A549 (cell line): ENCODE results near the gene ESRRB. TPM values are rescaled to one million over a fixed set of nuclear protein-coding genes. Genes with fewer than 3 reads are reported as not detected.

Experiments used
- ATAC-seq, 2 experiments: fragments of 200-7000 bp in 1 of 2; fragments of >200 bp in 1 of 2; cut with Nextera tagmentation in 1 of 2; cut with Tn5 transposase in 1 of 2; 3 replicates each; pipeline versions ENCODE4 v1.8.0 to v1.9.1; 2018 to 2020; ENCODE audit warnings: mild to moderate bottlenecking in 1 of 2, moderate library complexity in 1 of 2
- CTCF ChIA-PET: fragments of 300-600 bp; sonication (Branson Sonifier 250); formaldehyde crosslinking; extraction: SDS; loops from one replicate; lab custom pipeline; 2021; ENCODE audit warnings: antibody characterized with exemption, inconsistent platforms; lab: Yijun Ruan, JAX
- POLR2A ChIA-PET: fragments of 350-600 bp; formaldehyde crosslinking; extraction: SDS; loops from one replicate; lab custom pipeline; 2021; ENCODE audit warnings: antibody characterized with exemption, inconsistent platforms; lab: Yijun Ruan, JAX
- DNase-seq, 2 experiments: peaks; one replicate each; pipeline versions ENCODE4 v3.0.0 to v3.0.0-alpha.2; 2011 to 2016; ENCODE audit warnings: low read depth in 1 of 2, low spot score in 1 of 2
- FAIRE-seq: peaks from 2 replicates; lab custom pipeline; 2011; peaks lifted over from hg19 to GRCh38; lab: Jason Lieb, UNC
- H3K27ac ChIP-seq, 2 experiments: fragments of >200 bp; sonication (Bioruptor Twin); formaldehyde crosslinking; 3 replicates each; pipeline ENCODE4 v1.5.1; 2016 to 2017
- H3K4me1 ChIP-seq: fragments of >200 bp; sonication (Bioruptor Twin); formaldehyde crosslinking; 3 replicates; pipeline ENCODE4 v1.6.1; 2016
- H3K4me2 ChIP-seq: fragments of >200 bp; sonication (Bioruptor Twin); formaldehyde crosslinking; 3 replicates; pipeline ENCODE4 v1.6.1; 2016
- H3K4me3 ChIP-seq: fragments of >200 bp; sonication (Bioruptor Twin); formaldehyde crosslinking; 3 replicates; pipeline ENCODE4 v1.5.1; 2016
- H3K9me3 ChIP-seq: fragments of >200 bp; sonication (Bioruptor Twin); formaldehyde crosslinking; 3 replicates; pipeline ENCODE4 v1.6.1; 2016
- CBX2 ChIP-seq: fragments of 200-600 bp; sonication (generic); IDR thresholded peaks from 2 replicates; pipeline ENCODE4 v1.6.1; 2016; ENCODE audit warnings: low read depth, mild to moderate bottlenecking, borderline replicate concordance
- CHD4 ChIP-seq: fragments of 200-600 bp; sonication (generic); IDR thresholded peaks from 2 replicates; pipeline ENCODE4 v1.6.1; 2016; ENCODE audit warnings: antibody characterized with exemption, mild to moderate bottlenecking, borderline replicate concordance
- CTCF ChIP-seq: fragments of >200 bp; sonication (Bioruptor Twin); formaldehyde crosslinking; IDR thresholded peaks from 3 replicates; pipeline ENCODE4 v1.5.1; 2016
- EP300 ChIP-seq, 2 experiments: fragments of >200 bp; sonication (Bioruptor Twin); formaldehyde crosslinking; IDR thresholded peaks; 2 replicates in 1 of 2; 3 replicates in 1 of 2; pipeline ENCODE4 v1.6.1; 2016 to 2017
- GATA3 ChIP-seq: IDR thresholded peaks from 2 replicates; pipeline ENCODE4 v1.6.1; 2012; ENCODE audit warnings: borderline replicate concordance
- HOXA7 ChIP-seq: fragments of 250-450 bp; sonication (Bioruptor Pico); IDR thresholded peaks from 2 replicates; pipeline ENCODE4 v1.5.0; 2020; ENCODE audit warnings: mild to moderate bottlenecking, moderate library complexity
- MAX ChIP-seq: IDR thresholded peaks from 2 replicates; pipeline ENCODE4 v1.6.1; 2012
- MAZ ChIP-seq: fragments of 150-350 bp; IDR thresholded peaks from 2 replicates; pipeline ENCODE4 v1.6.1; 2014; ENCODE audit warnings: antibody characterized with exemption, low read depth, low read length, borderline replicate concordance
- MYC ChIP-seq: IDR thresholded peaks from 2 replicates; pipeline ENCODE4 v1.6.1; 2012; ENCODE audit warnings: mild to moderate bottlenecking, inconsistent platforms, low read length, improper control_type of control experiment, borderline replicate concordance
- NPAS2 ChIP-seq: fragments of 250-450 bp; sonication (Bioruptor Pico); IDR thresholded peaks from 2 replicates; pipeline ENCODE4 v1.8.0; 2022; ENCODE audit warnings: mild to moderate bottlenecking, moderate library complexity, borderline replicate concordance
- PBX3 ChIP-seq: IDR thresholded peaks from 2 replicates; pipeline ENCODE4 v1.6.1; 2012
- PHF8 ChIP-seq: fragments of 200-600 bp; sonication (generic); IDR thresholded peaks from 2 replicates; pipeline ENCODE4 v1.6.1; 2016; ENCODE audit warnings: low read depth, mild to moderate bottlenecking, antibody characterized with exemption, moderate library complexity, borderline replicate concordance
- RAD21 ChIP-seq, 2 experiments: fragments of >200 bp in 1 of 2; sonication (Bioruptor Twin) in 1 of 2; formaldehyde crosslinking in 1 of 2; IDR thresholded peaks in 1 of 2; conservative IDR thresholded peaks in 1 of 2; 2 replicates in 1 of 2; 3 replicates in 1 of 2; pipeline ENCODE4 v1.6.1; 2012 to 2018; ENCODE audit warnings: inconsistent platforms in 1 of 2
- RCOR1 ChIP-seq: fragments of 150-350 bp; IDR thresholded peaks from 2 replicates; pipeline ENCODE4 v1.6.1; 2014; ENCODE audit warnings: antibody characterized with exemption, low read length, low read depth
- SMC3 ChIP-seq: fragments of >200 bp; sonication (Bioruptor Twin); formaldehyde crosslinking; IDR thresholded peaks from 3 replicates; pipeline ENCODE4 v1.6.1; 2018; ENCODE audit warnings: inconsistent platforms
- SREBF2 ChIP-seq: fragments of 450-650 bp; IDR thresholded peaks from 2 replicates; pipeline ENCODE4 v1.6.1; 2014; ENCODE audit warnings: mild to moderate bottlenecking, moderate library complexity
- TP53 ChIP-seq: fragments of 250-450 bp; sonication (Bioruptor Pico); IDR thresholded peaks from 2 replicates; pipeline ENCODE4 v1.5.0; 2021; ENCODE audit warnings: mild to moderate bottlenecking, moderate library complexity
- ZC3H11A ChIP-seq: fragments of 450-650 bp; IDR thresholded peaks from 2 replicates; pipeline ENCODE4 v1.6.1; 2014; ENCODE audit warnings: antibody characterized with exemption, mild to moderate bottlenecking
- ZFP36 ChIP-seq: fragments of 450-650 bp; IDR thresholded peaks from 2 replicates; pipeline ENCODE4 v1.6.1; 2014; ENCODE audit warnings: borderline replicate concordance; ENCODE audit not compliant: partially characterized antibody
- ZNF302 ChIP-seq: fragments of 250-450 bp; sonication (Bioruptor Pico); IDR thresholded peaks from 2 replicates; pipeline ENCODE4 v1.9.0; 2021; ENCODE audit warnings: inconsistent platforms, mild to moderate bottlenecking, moderate library complexity
- ZSCAN20 ChIP-seq: fragments of 250-450 bp; sonication (Bioruptor Pico); IDR thresholded peaks from 2 replicates; pipeline ENCODE4 v1.8.0; 2022; ENCODE audit warnings: mild to moderate bottlenecking, moderate library complexity
- WGBS: methylation state at CpG from one replicate; pipeline ENCODE4 v1.1.6; 2017; ENCODE audit errors: missing lambda C conversion rate; 5-methylcytosine and 5-hydroxymethylcytosine counted together
- polyA plus RNA-seq, 4 experiments: library from polyadenylated mRNA; depleted of rRNA in 3 of 4; stranded (reverse); fragments of >200 nt; fragmentation: RNase III in 1 of 4; extraction: RNeasy Plus Mini Kit Qiagen cat#74134 plus additional on column Dnase treatment in 1 of 4; gene quantifications; 2 replicates in 3 of 4; 3 replicates in 1 of 4; pipeline ENCODE4 v1.2.3, GENCODE V29; 2011 to 2017

Gene ESRRB
- polyA plus RNA-seq, 2 of the 4 experiments (the other 2 are of a cell fraction), result 0.15 to 0.19 TPM

GRCh38 chr14:76385435-76385834 lies 9.5 kb downstream of the ESRRB start:
- H3K4me2 ChIP-seq, result no peak overlapping the region
- no peaks in the 10 kb centered on the region for H3K4me1 ChIP-seq
- TF ChIP-seq ZSCAN20 (CRISPR knock-in tag) (no peak), PBX3 (no peak), CBX2 (no peak), EP300 (IDR thresholded peaks at IDR 0.05) (no peak), MAZ (no peak), ZFP36 (no peak), MAX (no peak), ZNF302 (CRISPR knock-in tag) (no peak), RCOR1 (no peak), PHF8 (no peak), NPAS2 (CRISPR knock-in tag) (no peak), HOXA7 (CRISPR knock-in tag) (no peak), TP53 (CRISPR knock-in tag) (no peak), CHD4 (no peak)
- no peak for DNase-seq
- ChIA-PET POLR2A (no interaction called here), CTCF (interaction anchor here (0.9 to 2.6 kb wide), 2 partner anchors 334 to 339 kb away, joined by 4 to 12 read pairs; no protein-coding TSS in a partner anchor)
- H3K4me3 ChIP-seq, result no peak overlapping the region
- 53% methylated on average over 4 of the region's 4 CpGs for WGBS
- no peak overlapping the region for H3K27ac ChIP-seq
- FAIRE-seq, result no peak
- H3K9me3 ChIP-seq, result no peaks in the 10 kb centered on the region
- ATAC-seq, result no peak

GRCh38 chr14:76386944-76387782 lies 11.2 kb downstream of the ESRRB start:
- H3K4me3 ChIP-seq, result no peak overlapping the region

More at GRCh38 chr14:76386944-76387782, 11.2 kb downstream of the ESRRB start:
- H3K4me2 ChIP-seq, result peak overlapping the region; percentile 60
- DNase-seq (peak; percentile 61 to 86), ATAC-seq (peak; percentile 92 to 99), FAIRE-seq (peak; percentile 28)
- WGBS, result under 1% methylated on average over 11 of the region's 11 CpGs
- no peaks in the 10 kb centered on the region for H3K4me1 ChIP-seq
- TF ChIP-seq SREBF2 (no peak), SMC3 (peak; percentile 62), MYC (no peak), GATA3 (no peak), CTCF (peak; percentile 76), EP300 (IDR thresholded peaks at IDR 0.05) (no peak), ZC3H11A (no peak), RAD21 (conservative IDR thresholded peaks at IDR 0.05 in 1 of 2, IDR thresholded peaks at IDR 0.05 in 1 of 2) (peak; percentile 87 to 95)
- CTCF ChIA-PET, result interaction anchor here (0.5 to 7.1 kb wide), 73 partner anchors 9 to 731 kb away, joined by 3 to 145 read pairs (median 4); no protein-coding TSS in a partner anchor
- no peak overlapping the region for H3K27ac ChIP-seq
- no peaks in the 10 kb centered on the region for H3K9me3 ChIP-seq
- POLR2A ChIA-PET, result no interaction called here
